Upper lobe of right lung (tissue), 1 donor: ENCODE results near the gene RFNG. TPM values are rescaled to one million over a fixed set of nuclear protein-coding genes. Genes with fewer than 3 reads are reported as not detected.

Source experiments
- ATAC-seq: fragments of 200-7000 bp; cut with Tn5 transposase; one replicate; pipeline ENCODE4 v1.9.1; 2020; ENCODE audit warnings: mild to moderate bottlenecking, moderate library complexity
- DNase-seq: peaks from one replicate; pipeline ENCODE4 v3.0.0-alpha.2; 2020
- H3K27ac ChIP-seq: fragments of 200-600 bp; one replicate; pipeline ENCODE4 v1.8.0; 2022
- H3K27me3 ChIP-seq: fragments of 200-600 bp; one replicate; pipeline ENCODE4 v1.8.0; 2022; ENCODE audit warnings: mild to moderate bottlenecking
- H3K36me3 ChIP-seq: fragments of 200-600 bp; one replicate; pipeline ENCODE4 v1.8.0; 2022
- H3K4me1 ChIP-seq: fragments of 200-600 bp; one replicate; pipeline ENCODE4 v1.8.0; 2022
- H3K4me3 ChIP-seq: fragments of 200-600 bp; one replicate; pipeline ENCODE4 v1.8.0; 2022; ENCODE audit warnings: mild to moderate bottlenecking
- H3K9me3 ChIP-seq: fragments of 200-600 bp; one replicate; pipeline ENCODE4 v1.8.0; 2022
- CTCF ChIP-seq: fragments of 200-600 bp; IDR thresholded peaks from one replicate; pipeline ENCODE4 v1.8.0; 2022; ENCODE audit warnings: antibody characterized with exemption
- intact Hi-C: fragments of 100-400 bp; cut with DNase I; formaldehyde crosslinking; loops from one replicate; pipeline ENCODE4 v1.11.0; 2022
- total RNA-seq: library from RNA; stranded (reverse); fragmentation: NEBNext Ultra II Directional; extraction: Animal tissue kit (Norgen Biotek cat#: 25700); gene quantifications from one replicate; pipeline ENCODE4 v1.2.1, GENCODE V29; 2021
- donor health status: DM: no; HTN: yes; CAD: no; lungs with severe emphysema.

Gene RFNG
- total RNA-seq, 1 donor from 2014 or later: 38.5 TPM

GRCh38 chr17:82086941-82087906, 35.6 kb upstream of the RFNG start:
- no peak for DNase-seq
- no peak for TF ChIP-seq CTCF
- ATAC-seq: no peak
- Histone ChIP-seq H3K9me3 (no peaks in the 10 kb centered on the region), H3K27me3 (no peaks in the 10 kb centered on the region), H3K4me1 (no peaks in the 10 kb centered on the region), H3K36me3 (peaks cover 100% of the 10 kb centered on the region), H3K27ac (no peak overlapping the region), H3K4me3 (no peak overlapping the region)
- intact Hi-C loops: no loop called here

- intact Hi-C loops: no loop called here
- Histone ChIP-seq H3K4me1 (no peaks in the 10 kb centered on the region), H3K27me3 (no peaks in the 10 kb centered on the region), H3K4me3 (no peak overlapping the region), H3K9me3 (no peaks in the 10 kb centered on the region), H3K27ac (no peak overlapping the region), H3K36me3 (peaks cover 98% of the 10 kb centered on the region)
- DNase-seq: no peak
- no peak for TF ChIP-seq CTCF
- ATAC-seq: no peak
Observed at GRCh38 chr17:82085931-82086764, 34.5 kb upstream of the RFNG start.

GRCh38 chr17:82085031-82085861, 33.6 kb upstream of the RFNG start:
- H3K27me3 ChIP-seq: no peaks in the 10 kb centered on the region
- no peak overlapping the region for H3K4me3 ChIP-seq
- peaks cover 98% of the 10 kb centered on the region for H3K36me3 ChIP-seq
- H3K27ac ChIP-seq: no peak overlapping the region
- H3K4me1 ChIP-seq: no peaks in the 10 kb centered on the region
- no peak for ATAC-seq
- no peak for TF ChIP-seq CTCF
- H3K9me3 ChIP-seq: no peaks in the 10 kb centered on the region
- intact Hi-C loops: no loop called here
- no peak for DNase-seq

GRCh38 chr17:82084373-82085030, 32.9 kb upstream of the RFNG start:
- Histone ChIP-seq H3K27me3 (no peaks in the 10 kb centered on the region), H3K4me1 (no peaks in the 10 kb centered on the region), H3K9me3 (no peaks in the 10 kb centered on the region), H3K27ac (no peak overlapping the region), H3K4me3 (no peak overlapping the region), H3K36me3 (peaks cover 98% of the 10 kb centered on the region)
- intact Hi-C loops: no loop called here
- TF ChIP-seq CTCF: no peak
- DNase-seq (no peak), ATAC-seq (no peak)
